ENCODE data around the gene GAPDH. TPM values are rescaled to one million over a fixed set of nuclear protein-coding genes. Genes with fewer than 3 reads are reported as not detected.
"Not testable (repeated sequence)": the region's sequence is repeated elsewhere in the genome, so short reads cannot be mapped to it uniquely, and the experiment has no call there.

Gene GAPDH
- total RNA-seq, 1 donor from 2014 or later: 766 TPM

DNA sequence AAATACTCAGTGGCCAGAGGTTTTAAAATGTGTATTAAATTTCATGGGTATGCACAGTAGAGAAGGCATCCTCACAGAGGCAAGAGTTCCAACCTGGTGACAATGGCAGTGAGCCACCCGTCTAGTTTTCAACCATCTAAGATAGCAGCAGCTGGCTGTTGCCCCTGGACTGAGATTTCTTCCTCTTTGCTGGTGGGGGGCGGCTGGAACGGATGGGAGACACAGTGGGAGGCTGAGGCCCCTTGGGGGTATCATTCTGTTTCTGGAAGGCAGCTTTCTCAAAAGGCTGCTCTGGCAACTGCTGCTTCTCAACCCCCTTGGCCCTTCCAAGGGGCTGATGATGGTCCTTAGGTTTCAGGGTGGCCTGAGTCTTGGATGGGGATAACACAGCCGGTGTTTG, 22.5 kb downstream of the GAPDH start:
- Histone ChIP-seq H3K27ac (peak overlapping the region; percentile 77), H3K36me3 (peaks cover 47% of the 10 kb centered on the region), H3K4me1 (peaks cover 39% of the 10 kb centered on the region), H3K9me3 (no peaks in the 10 kb centered on the region), H3K4me3 (no peak overlapping the region), H3K27me3 (ENCODE audit: low read depth) (no peaks in the 10 kb centered on the region)
- TF ChIP-seq, protein P1, sequence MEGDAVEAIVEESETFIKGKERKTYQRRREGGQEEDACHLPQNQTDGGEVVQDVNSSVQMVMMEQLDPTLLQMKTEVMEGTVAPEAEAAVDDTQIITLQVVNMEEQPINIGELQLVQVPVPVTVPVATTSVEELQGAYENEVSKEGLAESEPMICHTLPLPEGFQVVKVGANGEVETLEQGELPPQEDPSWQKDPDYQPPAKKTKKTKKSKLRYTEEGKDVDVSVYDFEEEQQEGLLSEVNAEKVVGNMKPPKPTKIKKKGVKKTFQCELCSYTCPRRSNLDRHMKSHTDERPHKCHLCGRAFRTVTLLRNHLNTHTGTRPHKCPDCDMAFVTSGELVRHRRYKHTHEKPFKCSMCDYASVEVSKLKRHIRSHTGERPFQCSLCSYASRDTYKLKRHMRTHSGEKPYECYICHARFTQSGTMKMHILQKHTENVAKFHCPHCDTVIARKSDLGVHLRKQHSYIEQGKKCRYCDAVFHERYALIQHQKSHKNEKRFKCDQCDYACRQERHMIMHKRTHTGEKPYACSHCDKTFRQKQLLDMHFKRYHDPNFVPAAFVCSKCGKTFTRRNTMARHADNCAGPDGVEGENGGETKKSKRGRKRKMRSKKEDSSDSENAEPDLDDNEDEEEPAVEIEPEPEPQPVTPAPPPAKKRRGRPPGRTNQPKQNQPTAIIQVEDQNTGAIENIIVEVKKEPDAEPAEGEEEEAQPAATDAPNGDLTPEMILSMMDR (IDR thresholded peaks at IDR 0.05): no peak
- DNase-seq (no peak), ATAC-seq (no peak)
- intact Hi-C loops (cut with DNase I): no loop called here

DNA sequence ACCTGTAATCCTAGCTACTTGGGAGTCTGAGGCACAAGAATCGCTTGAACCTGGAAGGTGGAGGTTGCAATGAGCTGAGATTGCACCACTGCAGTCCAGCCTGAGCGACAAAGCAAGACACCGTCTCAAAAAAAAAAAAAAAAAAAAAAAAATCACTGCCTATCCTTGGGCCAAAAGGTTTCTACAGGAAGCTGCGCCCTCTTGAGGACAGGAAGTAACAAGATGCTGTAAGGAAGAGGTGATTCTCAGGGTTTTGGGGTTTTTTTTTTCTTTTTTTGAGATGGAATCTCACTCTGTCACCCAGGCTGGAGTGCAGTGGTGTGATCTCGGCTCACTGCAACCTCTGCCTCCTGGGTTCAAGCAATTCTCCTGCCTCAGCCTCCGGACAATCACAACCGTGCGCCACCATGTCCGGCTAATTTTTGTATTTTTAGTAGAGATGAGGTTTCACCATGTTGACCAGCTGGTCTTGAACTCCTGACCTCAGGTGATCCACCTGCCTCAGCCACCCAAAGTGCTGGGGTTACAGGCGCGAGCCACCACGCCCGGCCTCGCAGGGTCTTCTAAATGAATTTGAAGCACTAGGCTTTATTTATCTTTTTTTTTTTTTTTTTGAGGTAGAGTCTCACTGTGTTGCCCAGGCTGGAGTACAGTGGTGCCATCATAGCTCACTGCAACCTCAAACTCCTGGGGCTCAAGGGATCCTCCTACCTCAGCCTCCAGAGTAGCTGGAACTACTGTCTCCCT, 23.9 kb downstream of the GAPDH start:
- TF ChIP-seq, protein P1 (IDR thresholded peaks at IDR 0.05): peak; percentile 34
- Histone ChIP-seq H3K36me3 (peaks cover 60% of the 10 kb centered on the region), H3K4me1 (peaks cover 26% of the 10 kb centered on the region)
- DNase-seq; H3K27me3 ChIP-seq (ENCODE audit: low read depth); H3K4me3 ChIP-seq; H3K9me3 ChIP-seq; H3K27ac ChIP-seq; intact Hi-C loops (cut with DNase I); ATAC-seq: not testable (repeated sequence)

DNA sequence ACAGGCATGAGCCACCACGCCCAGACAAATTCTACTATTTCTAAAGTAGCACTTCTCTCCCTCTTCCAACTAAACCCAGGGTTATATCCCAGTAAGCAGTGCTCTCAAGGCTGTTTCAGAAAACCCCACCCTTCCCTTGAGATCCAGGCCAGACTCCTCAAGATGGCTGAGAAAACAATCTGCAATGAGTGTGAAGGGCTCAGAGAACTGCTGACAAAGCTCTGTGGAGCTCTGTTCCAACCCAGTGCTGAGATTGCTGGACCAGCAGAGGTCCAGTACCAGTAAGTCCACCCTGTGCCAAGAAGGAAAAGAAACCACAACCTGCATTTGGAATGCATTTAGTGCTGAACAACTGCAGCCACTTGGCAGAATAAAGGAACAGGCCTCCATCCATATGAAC, 25.2 kb downstream of the GAPDH start:
- peaks cover 13% of the 10 kb centered on the region for H3K4me1 ChIP-seq
- H3K9me3 ChIP-seq: no peaks in the 10 kb centered on the region
- H3K27me3 ChIP-seq (ENCODE audit: low read depth): no peaks in the 10 kb centered on the region
- DNase-seq (no peak), ATAC-seq (peak; percentile 18 to 68)
- TF ChIP-seq, protein P1 (IDR thresholded peaks at IDR 0.05): no peak
- H3K27ac ChIP-seq: no peak overlapping the region
- no peak overlapping the region for H3K4me3 ChIP-seq
- peaks cover 73% of the 10 kb centered on the region for H3K36me3 ChIP-seq
- intact Hi-C loops (cut with DNase I): no loop called here

DNA sequence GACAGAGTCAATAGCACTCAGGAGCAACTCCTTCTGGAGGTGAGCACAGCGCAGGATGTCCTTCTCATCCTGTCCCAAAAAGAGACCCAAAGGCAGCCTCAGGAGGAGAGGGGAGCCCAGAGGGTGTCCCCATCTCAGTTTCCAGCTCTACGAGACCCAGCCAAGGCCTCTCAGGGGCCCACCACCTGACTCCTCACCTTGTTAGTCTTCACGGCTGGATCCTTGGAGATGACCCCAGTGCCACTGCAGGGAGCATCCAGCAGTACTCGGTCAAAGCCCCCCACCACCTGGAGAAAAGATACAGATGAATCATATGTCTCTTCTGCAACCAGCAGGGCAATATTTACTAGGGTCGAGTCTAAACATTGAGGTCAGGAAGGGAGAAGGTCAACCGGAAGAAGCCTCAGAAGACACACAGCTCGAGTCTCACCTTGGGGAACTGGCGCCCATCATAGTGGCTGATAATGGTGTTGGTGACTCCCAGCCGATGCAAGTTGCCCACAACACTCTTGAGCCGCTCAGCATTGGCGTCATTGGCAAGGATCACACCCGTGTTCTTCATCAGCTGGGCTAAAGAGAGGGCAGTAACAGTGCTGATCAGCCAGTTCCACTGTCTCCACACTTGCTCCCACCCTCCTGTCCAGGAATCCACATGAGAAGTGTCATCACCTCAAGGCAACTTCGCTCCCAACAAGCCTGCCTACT, 26.3 kb downstream of the GAPDH start:
- Histone ChIP-seq H3K4me3 (no peak overlapping the region), H3K27ac (no peak overlapping the region), H3K27me3 (ENCODE audit: low read depth) (no peaks in the 10 kb centered on the region), H3K36me3 (peaks cover 85% of the 10 kb centered on the region), H3K4me1 (peaks cover 9% of the 10 kb centered on the region), H3K9me3 (no peaks in the 10 kb centered on the region)
- ATAC-seq: no peak
- intact Hi-C loops (cut with DNase I): no loop called here
- TF ChIP-seq, protein P1 (IDR thresholded peaks at IDR 0.05): no peak
- no peak for DNase-seq

DNA sequence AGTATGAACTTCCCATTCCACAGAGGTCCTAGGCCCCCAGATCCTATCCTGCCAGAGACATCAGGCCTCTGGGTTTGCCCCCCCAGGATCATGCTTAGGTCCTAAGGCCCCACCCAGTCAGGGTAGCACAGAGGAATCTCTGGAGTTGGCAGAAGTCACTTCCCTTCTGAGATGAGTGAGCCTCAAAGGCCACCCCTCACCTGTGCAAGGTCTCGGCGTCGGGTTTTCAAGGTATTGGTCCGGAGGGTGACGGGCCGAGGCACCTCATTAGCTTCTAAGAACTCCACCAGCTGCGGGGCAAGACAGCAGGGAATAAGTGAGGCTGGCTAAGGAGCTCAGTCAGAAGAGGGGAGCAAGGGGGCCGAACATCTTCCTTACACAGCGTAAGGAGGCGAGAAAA, 28.6 kb downstream of the GAPDH start:
- TF ChIP-seq, protein P1 (IDR thresholded peaks at IDR 0.05): no peak
- H3K4me1 ChIP-seq: peaks cover 20% of the 10 kb centered on the region
- intact Hi-C loops (cut with DNase I): no loop called here
- H3K36me3 ChIP-seq: peaks cover 83% of the 10 kb centered on the region
- H3K9me3 ChIP-seq: no peaks in the 10 kb centered on the region
- no peak overlapping the region for H3K4me3 ChIP-seq
- no peaks in the 10 kb centered on the region for H3K27me3 ChIP-seq (ENCODE audit: low read depth)
- DNase-seq (no peak), ATAC-seq (no peak)
- no peak overlapping the region for H3K27ac ChIP-seq

Measured in lower lobe of right lung (tissue), 2 donors.